IPS DF 19.7 (cell line): ENCODE measurements around the gene RAC3.

Experiments
- DNase-seq: peaks from one replicate; pipeline ENCODE4 v3.0.0-alpha.2; 2013; ENCODE audit warnings: low read depth, low spot score

The RAC3 gene

DNA sequence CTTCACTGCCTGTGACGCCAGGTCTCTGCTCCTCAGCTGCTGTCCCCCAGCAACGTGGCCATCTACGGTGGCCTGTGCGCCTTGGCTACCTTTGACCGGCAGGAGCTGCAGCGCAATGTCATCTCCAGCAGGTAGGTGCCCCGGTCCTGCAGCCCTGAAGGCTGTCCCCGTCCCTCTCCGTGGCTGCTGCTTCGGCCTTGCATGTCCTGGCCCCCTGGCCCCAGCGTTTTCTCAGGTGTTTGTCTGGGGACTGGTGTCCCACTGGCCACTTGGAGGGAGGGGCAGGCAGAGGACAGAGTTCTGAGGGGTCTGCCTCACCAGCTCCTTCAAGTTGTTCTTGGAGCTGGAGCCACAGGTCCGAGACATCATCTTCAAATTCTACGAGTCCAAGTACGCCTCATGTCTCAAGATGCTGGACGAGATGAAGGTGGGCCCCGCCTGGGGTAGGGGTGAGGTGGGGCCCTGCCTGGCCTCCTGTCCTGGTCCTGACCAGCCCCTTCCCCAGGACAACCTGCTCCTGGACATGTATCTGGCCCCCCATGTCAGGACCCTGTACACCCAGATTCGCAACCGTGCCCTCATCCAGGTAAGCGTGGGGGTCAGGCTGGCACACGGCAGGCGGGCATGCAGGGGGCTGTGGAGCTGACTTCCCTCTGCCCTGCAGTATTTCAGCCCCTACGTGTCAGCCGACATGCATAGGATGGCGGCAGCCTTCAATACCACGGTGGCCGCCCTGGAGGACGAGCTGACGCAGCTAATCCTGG, 24.7 kb downstream of the RAC3 start:
- DNase-seq: no peak

GRCh38 chr17:82056729-82057621, 25.5 kb downstream of the RAC3 start:
- DNase-seq: no peak

GRCh38 chr17:82058230-82058854, 26.9 kb downstream of the RAC3 start:
- no peak for DNase-seq

DNA sequence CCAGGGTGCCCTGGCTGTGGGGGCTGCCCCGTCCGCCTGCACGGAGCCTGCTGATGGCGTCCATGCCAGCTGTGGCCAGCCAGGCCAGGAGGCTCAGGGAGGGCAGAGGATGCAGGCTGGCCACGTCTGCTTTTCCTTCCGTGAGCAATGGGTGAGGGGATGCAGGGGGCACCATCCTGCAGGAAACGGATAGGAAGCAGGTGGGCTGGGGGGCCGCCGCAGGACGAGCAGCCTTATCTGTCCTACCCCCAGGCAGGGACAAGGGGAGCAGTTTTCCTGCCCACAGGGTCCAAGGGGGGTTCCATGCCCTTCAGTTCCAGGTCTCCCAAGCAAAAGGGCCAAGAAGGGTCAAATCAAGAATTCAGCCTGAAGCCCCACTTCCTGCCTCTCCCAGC, 27.4 kb downstream of the RAC3 start:
- no peak for DNase-seq

- DNase-seq: no peak
Measured at GRCh38 chr17:82059272-82060000, 28.0 kb downstream of the RAC3 start.

DNA sequence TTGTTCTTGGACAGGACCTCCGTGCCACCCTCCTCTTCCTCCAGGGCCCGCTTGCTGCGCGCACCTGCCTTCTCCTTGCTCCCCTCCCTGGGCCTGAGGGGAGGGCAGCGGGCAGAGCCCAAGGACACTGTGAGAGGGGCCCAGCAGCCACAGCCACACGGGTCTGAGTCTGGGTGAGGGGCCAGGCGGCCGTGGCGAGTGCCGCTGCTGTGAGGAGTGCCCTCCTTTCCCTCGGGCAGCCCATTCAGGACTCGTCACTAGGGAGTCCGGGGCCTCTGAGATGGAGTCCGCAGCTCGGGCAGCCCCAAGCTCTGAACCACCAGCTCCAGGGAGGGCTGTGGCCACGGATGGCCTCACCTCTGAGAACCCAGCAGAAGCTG, 28.5 kb downstream of the RAC3 start:
- DNase-seq: no peak

DNA sequence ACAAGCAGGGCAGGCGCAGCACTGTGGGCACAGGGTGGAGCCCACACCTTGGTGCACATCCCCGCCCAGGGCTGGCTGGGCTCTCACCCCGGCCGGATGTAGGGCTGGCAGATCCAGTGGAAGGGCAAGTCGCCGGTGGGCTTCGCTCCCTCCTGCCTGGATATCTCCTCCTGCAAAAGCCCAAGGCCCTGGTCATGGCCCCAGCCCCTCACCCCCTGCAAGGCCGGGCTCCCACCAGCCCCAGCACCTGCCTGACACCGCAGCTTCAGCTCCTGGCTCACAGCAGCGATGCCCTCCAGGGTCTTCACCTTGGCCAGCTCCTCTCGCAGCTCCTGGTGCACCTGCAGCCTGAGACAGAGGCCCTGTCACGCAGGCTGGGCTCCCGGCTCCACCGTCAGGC, 29.1 kb downstream of the RAC3 start:
- DNase-seq: no peak

DNA sequence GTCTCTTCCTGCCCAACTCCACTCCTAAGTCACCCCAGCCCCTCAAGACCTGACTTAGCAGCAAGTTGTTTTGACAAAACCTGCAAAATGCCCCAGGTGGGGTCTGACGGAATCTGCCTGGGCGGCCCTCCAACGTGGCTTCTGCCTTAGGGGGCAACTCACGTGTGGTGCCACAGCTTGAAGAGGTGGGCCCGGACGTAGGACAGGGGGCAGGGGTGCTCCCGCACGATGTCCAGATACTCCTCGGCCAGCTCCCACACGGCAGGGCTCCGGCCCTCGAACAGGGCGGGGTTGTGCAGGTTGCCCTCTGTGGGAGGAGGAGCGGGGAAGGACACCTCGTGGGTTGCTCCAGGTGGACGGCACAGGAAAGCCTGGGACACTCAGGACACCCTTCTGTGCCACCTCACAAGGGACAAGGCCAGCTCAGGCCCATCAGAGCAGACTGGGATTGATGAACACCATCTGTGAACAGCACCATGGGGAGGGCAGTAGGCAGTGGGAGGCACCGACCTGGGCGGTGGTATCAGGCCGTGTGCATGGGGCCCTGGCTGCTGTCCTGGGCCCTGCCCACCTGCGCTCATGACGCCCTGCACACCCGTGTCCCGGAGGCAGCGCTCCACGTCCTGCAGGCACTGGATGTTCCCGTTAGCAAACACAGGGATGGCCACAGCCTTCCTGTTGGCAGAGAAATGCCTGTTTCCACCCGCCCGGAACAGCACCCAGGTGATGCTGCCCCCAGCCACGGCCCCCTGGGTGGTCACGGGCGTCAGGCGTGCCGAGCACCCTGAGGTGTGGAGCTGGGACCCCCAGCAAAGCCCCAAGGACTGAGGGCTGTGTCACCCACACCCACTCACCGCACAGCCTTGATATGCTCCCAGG, 29.8 kb downstream of the RAC3 start:
- DNase-seq: no peak

DNA sequence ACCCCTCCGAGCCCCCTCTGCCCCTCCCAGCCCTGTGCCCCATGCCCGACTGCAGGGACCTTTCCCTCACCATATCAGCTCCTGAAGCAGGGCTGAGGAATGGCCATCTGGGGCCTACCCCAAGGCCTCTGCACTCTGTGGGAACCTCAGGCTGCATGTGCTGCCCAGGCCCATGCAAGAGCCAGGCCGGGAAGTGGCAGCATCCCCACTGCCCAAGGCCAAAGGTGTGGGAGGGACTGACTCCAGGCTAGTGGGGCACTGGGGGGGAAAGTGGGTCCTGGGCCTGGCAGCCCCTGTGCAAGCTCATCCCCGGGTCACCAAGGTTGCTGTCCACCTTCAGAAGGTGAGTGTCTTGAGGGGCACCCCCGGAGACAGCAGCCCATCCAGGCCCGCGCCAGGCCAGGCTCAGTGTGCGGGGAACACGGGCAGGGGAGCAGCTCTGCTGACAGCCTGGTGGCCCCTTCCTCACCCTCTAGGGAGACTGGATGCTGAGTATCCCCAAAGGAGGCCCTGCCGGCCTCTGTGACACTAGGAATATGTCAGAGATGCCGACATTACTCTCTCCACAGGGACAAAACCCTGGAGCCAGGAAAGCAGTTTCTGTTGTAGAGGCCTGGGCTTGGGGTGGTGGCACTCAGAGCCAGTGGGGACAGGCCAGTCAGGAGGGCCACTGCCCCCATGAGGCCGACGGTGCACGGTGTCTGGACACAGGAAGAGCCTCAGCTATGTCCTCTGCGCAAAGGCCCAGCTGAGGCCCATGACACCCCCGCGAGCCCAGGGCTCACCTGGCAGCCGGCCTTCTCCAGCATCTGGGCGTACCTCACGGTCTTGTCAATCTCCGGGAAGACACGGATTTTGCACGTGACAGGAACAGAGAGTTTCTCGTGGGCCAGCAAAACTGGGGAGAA, 30.9 kb downstream of the RAC3 start:
- DNase-seq: no peak

- DNase-seq: no peak
Measured at GRCh38 chr17:82062984-82063368, 31.5 kb downstream of the RAC3 start.

- no peak for DNase-seq
Measured at GRCh38 chr17:82063424-82064415, 32.2 kb downstream of the RAC3 start.

DNA sequence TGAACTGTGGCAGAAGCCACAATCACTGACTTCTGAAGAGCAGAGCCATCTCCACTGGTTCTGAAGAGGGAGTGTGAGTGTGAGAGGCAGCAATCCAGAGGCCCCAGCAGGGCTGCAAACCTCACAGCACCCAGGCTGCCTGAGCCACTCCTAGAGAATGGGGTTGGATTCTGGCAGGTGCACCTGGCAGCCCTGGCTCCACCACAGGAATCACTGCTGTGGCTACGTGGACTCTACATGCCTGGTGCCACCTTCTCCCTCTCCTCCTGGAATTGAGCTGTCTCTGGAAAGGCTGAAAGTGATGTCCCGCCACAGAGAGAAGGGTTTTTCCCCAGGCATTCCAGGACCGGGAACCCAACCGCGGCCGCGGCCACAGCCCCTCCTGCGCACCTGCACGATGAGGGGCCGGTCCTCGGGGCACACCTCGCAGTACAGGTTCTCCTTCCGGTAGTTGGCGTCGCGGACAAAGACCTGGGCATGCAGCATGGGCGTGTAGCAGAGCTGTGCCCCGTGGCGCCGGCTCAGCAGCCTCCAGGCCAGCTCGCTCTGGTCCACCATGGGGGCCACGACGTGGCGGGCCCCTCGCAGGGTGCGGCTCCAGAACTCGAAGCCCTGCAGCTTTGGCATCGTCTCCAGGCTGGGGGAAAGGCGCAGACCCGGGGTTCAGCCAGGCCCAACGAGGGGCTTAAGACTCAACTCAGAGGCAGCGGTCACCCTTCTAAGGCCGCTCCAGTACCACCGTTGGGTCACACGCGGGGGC, 33.1 kb downstream of the RAC3 start:
- DNase-seq: no peak

DNA sequence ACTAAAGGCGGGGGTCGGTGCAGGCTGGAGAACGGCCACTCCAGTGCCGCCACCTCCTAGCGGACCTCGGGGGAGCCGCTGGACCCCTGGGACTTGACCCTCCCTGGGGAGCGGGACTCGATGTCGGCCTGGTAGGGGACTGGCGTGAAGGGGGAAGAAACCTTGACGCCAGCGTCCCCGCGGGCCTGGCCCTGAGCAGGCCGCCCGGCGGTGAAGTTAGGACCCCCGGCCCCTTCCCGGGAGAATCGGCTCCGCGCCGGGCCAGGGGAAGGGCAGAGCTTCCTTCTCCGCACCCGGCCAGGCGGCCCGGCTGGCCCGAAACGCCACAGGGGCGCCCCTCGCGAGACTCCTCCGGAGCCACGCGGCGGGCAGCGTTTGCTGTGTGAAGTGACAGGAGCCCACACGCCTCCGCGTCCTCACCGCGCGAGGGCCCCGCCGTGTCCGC, 33.7 kb downstream of the RAC3 start:
- no peak for DNase-seq

DNA sequence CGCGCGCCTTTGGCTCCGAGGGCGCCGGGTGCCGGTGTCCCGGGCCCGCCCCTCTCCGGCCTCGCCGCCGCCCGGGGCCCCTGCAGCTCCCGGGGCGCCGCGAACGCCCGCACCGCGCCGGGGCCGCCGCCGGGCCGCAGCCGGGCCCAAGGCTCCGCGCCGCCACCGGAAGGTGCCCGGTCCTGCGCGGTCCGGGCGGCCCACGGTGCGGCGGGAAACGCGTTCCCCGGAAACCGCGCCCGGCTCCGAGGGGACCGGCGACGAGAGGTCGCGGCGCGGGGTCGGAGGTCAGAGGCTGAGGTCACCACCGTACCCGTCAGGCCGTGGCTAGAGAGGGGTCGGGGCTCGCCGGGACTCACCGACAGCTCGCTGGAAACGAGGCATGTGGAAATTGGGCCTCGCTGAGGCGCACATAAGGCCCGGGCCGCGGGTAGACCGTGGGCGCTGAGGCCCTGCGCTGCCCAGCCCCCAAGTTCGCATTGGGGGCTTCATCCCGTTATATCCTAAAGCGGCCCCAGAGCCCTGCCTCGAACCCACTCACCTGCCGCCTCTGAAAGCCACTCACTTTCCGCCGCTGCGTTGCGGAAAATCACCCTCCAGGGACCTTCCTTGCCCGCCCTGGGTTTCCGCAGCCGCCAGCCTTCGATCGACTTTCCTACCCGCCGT, 34.3 kb downstream of the RAC3 start, which contains the start of gene DUS1L:
Gene DUS1L, minus strand, starts transcription at position 167 of the 666 bp plus-strand sequence. CDS start 745 bp downstream, outside the sequence.
- no peak for DNase-seq

GRCh38 chr17:82070611-82071010, 39.1 kb downstream of the RAC3 start:
- DNase-seq: no peak

- DNase-seq: no peak
Measured at GRCh38 chr17:82072827-82073226, 41.3 kb downstream of the RAC3 start.

GRCh38 chr17:82073446-82073845, 42.0 kb downstream of the RAC3 start:
- no peak for DNase-seq
